HG03558 (cell line): ENCODE measurements around the gene CLK2.
"Not testable (repeated sequence)": the region's sequence is repeated elsewhere in the genome, so short reads cannot be mapped to it uniquely, and the experiment has no call there.

Experiments used
- ATAC-seq: cut with Tn5 transposase; IDR thresholded peaks from one replicate; pipeline ENCODE4 v1.9.1; 2021; ENCODE audit warnings: moderate number of reproducible peaks; ENCODE audit not compliant: unreplicated experiment; ENCODE audit errors: extremely low read depth

CLK2 gene

GRCh38 chr1:155218854-155219591 lies 54.3 kb downstream of the CLK2 start:
- no peak for ATAC-seq

GRCh38 chr1:155214702-155215101 lies 58.6 kb downstream of the CLK2 start:
- ATAC-seq = not testable (repeated sequence)
